Stimulated activated CD4-positive, alpha-beta T cell treated with anti-CD3 and anti-CD28 coated beads, Interleukin-4, amount 100 ng/mL, for 24 hours (primary cell): ENCODE data around the gene RPTOR.
A peak's percentile ranks its signal among the peaks of the same experiment; 100 is the strongest.

Source experiments
- DNase-seq: peaks from one replicate; pipeline ENCODE4 v3.0.0-alpha.2; 2020

Gene RPTOR

GRCh38 chr17:80924807-80925610 is 380.4 kb downstream of the RPTOR start:
- DNase-seq: no peak

- DNase-seq: no peak
These were observed 381.2 kb downstream of the RPTOR start for GRCh38 chr17:80925688-80926335.

- DNase-seq: no peak
These were observed 382.1 kb downstream of the RPTOR start for GRCh38 chr17:80926591-80927250.

GRCh38 chr17:80927791-80928216 is 383.2 kb downstream of the RPTOR start:
- DNase-seq: no peak

GRCh38 chr17:80929449-80929848 is 384.8 kb downstream of the RPTOR start:
- no peak for DNase-seq

GRCh38 chr17:80930335-80931279 is 386.0 kb downstream of the RPTOR start:
- DNase-seq: no peak

GRCh38 chr17:80931421-80932265 is 387.0 kb downstream of the RPTOR start:
- no peak for DNase-seq

GRCh38 chr17:80935526-80935925 is 390.9 kb downstream of the RPTOR start:
- no peak for DNase-seq

- DNase-seq: no peak
These were observed 391.6 kb downstream of the RPTOR start for GRCh38 chr17:80936218-80936617.

GRCh38 chr17:80936723-80937122 is 392.1 kb downstream of the RPTOR start:
- no peak for DNase-seq

- DNase-seq: no peak
These were observed 393.1 kb downstream of the RPTOR start for GRCh38 chr17:80937462-80938381.

GRCh38 chr17:80938556-80938955 is 393.9 kb downstream of the RPTOR start:
- peak; percentile 20 for DNase-seq

GRCh38 chr17:80939151-80940145 is 394.8 kb downstream of the RPTOR start:
- DNase-seq: no peak

- no peak for DNase-seq
These were observed 395.8 kb downstream of the RPTOR start for GRCh38 chr17:80940171-80941123.

- no peak for DNase-seq
These were observed 396.5 kb downstream of the RPTOR start for GRCh38 chr17:80941171-80941570.

- DNase-seq: no peak
These were observed 397.2 kb downstream of the RPTOR start for GRCh38 chr17:80941743-80942422.
